ENCODE results near the gene MRPL10.
A peak's percentile ranks its signal among the peaks of the same experiment; 100 is the strongest.

DNA sequence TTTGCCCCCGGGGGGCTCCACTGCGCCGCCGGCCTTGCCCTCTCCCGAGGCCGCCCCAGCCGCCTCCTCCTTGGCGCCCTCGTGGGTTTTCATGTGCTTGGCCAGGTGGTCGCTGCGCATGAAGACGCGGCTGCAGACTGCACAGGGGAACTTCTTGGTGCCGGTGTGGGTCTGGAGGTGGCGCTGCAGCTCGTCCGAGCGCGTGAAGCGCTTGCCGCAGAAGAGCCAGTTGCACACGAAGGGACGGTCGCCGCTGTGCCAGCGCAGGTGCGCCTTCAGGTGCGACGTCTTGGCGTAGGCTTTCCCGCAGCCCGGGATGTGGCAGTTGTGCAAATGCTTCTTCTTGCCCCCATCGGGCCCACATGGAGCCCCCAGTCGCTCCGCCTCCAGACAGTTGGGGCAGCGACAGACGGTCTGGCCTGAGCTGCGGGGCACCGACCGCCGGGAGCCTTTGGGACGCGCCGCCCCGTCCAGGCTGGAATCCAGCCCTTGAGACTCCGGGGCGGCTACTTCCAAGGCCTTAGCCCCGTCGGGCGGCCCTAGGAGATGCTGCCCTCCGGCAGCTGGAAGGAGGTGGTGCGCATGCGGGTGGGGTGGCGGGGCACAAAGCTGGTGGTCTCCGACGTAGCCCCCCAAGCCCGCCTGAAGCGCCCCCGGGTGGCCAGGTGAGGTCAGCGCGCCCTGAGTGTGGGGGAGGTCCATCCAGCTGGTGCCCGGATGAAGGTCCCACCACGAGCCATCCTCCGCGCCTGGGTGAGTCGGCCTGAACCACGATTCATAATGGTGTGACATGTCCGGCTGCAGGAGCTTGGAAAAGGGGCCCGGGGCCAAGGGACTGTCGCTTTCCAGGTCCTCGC is 16.2 kb upstream of the MRPL10 start:
- TF ChIP-seq, protein P1, sequence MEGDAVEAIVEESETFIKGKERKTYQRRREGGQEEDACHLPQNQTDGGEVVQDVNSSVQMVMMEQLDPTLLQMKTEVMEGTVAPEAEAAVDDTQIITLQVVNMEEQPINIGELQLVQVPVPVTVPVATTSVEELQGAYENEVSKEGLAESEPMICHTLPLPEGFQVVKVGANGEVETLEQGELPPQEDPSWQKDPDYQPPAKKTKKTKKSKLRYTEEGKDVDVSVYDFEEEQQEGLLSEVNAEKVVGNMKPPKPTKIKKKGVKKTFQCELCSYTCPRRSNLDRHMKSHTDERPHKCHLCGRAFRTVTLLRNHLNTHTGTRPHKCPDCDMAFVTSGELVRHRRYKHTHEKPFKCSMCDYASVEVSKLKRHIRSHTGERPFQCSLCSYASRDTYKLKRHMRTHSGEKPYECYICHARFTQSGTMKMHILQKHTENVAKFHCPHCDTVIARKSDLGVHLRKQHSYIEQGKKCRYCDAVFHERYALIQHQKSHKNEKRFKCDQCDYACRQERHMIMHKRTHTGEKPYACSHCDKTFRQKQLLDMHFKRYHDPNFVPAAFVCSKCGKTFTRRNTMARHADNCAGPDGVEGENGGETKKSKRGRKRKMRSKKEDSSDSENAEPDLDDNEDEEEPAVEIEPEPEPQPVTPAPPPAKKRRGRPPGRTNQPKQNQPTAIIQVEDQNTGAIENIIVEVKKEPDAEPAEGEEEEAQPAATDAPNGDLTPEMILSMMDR (IDR thresholded peaks at IDR 0.05; ENCODE audit: low read length): peak; percentile 40
- no peak for TF ChIP-seq EZH2 (optimal IDR thresholded peaks at IDR 0.05; ENCODE audit: low read depth, low read length)

Measured in MM.1S (cell line).